ENCODE measurements around the gene CYP4A22. TPM values are rescaled to one million over a fixed set of nuclear protein-coding genes. Genes with fewer than 3 reads are reported as not detected.

CYP4A22 gene
- total and polyA plus RNA-seq, 9 of the 15 experiments (the other 6 are each of a cell fraction or from before 2014, with no cell fraction given) = 0.07 TPM; not detected in 8

GRCh38 chr1:47180603-47181094 is 43.4 kb downstream of the CYP4A22 start (continued):
- TF ChIP-seq BACH1 (tag; IDR thresholded peaks at IDR 0.05) (no peak; the same call in 1 of the 2 replicates), NONO (IDR thresholded peaks at IDR 0.05; ENCODE audit: low read depth in 2 of 2, low read length in 1 of 2) (no peak), ZNF395 (CRISPR knock-in tag; IDR thresholded peaks at IDR 0.05) (no peak), ZNF717 (CRISPR knock-in tag; IDR thresholded peaks at IDR 0.05) (no peak), FOXO4 (CRISPR knock-in tag; IDR thresholded peaks at IDR 0.05) (no peak), TCF7L2 (IDR thresholded peaks at IDR 0.05; ENCODE audit: low read depth, low read length) (no peak), KDM1A (IDR thresholded peaks at IDR 0.05) (peak in 1 of 2 experiments; percentile 6; a peak in 1 of 4 replicates), CBFB (CRISPR knock-in tag; IDR thresholded peaks at IDR 0.05) (no peak), TOE1 (IDR thresholded peaks at IDR 0.05; ENCODE audit: borderline replicate concordance) (no peak), TOE1 (CRISPR knock-in tag; IDR thresholded peaks at IDR 0.05; ENCODE audit: borderline replicate concordance, low read depth) (no peak), MCM2 (IDR thresholded peaks at IDR 0.05; ENCODE audit: low read depth) (no peak), LCOR (CRISPR knock-in tag; IDR thresholded peaks at IDR 0.05) (no peak), NFATC3 (IDR thresholded peaks at IDR 0.05) (no peak), ZFPM2 (CRISPR knock-in tag; IDR thresholded peaks at IDR 0.05) (no peak)
- TF ChIP-seq, protein P1, sequence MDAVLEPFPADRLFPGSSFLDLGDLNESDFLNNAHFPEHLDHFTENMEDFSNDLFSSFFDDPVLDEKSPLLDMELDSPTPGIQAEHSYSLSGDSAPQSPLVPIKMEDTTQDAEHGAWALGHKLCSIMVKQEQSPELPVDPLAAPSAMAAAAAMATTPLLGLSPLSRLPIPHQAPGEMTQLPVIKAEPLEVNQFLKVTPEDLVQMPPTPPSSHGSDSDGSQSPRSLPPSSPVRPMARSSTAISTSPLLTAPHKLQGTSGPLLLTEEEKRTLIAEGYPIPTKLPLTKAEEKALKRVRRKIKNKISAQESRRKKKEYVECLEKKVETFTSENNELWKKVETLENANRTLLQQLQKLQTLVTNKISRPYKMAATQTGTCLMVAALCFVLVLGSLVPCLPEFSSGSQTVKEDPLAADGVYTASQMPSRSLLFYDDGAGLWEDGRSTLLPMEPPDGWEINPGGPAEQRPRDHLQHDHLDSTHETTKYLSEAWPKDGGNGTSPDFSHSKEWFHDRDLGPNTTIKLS (IDR thresholded peaks at IDR 0.05; ENCODE audit: borderline replicate concordance, low read depth) = no peak; the same call in 1 of the 2 replicates
- TF ChIP-seq, protein P2, sequence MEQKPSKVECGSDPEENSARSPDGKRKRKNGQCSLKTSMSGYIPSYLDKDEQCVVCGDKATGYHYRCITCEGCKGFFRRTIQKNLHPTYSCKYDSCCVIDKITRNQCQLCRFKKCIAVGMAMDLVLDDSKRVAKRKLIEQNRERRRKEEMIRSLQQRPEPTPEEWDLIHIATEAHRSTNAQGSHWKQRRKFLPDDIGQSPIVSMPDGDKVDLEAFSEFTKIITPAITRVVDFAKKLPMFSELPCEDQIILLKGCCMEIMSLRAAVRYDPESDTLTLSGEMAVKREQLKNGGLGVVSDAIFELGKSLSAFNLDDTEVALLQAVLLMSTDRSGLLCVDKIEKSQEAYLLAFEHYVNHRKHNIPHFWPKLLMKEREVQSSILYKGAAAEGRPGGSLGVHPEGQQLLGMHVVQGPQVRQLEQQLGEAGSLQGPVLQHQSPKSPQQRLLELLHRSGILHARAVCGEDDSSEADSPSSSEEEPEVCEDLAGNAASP (IDR thresholded peaks at IDR 0.05) = no peak
- TF ChIP-seq, protein P3, sequence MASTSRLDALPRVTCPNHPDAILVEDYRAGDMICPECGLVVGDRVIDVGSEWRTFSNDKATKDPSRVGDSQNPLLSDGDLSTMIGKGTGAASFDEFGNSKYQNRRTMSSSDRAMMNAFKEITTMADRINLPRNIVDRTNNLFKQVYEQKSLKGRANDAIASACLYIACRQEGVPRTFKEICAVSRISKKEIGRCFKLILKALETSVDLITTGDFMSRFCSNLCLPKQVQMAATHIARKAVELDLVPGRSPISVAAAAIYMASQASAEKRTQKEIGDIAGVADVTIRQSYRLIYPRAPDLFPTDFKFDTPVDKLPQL (IDR thresholded peaks at IDR 0.05; ENCODE audit: extremely low read depth, insufficient read length) = no peak
- TF ChIP-seq, protein P4, sequence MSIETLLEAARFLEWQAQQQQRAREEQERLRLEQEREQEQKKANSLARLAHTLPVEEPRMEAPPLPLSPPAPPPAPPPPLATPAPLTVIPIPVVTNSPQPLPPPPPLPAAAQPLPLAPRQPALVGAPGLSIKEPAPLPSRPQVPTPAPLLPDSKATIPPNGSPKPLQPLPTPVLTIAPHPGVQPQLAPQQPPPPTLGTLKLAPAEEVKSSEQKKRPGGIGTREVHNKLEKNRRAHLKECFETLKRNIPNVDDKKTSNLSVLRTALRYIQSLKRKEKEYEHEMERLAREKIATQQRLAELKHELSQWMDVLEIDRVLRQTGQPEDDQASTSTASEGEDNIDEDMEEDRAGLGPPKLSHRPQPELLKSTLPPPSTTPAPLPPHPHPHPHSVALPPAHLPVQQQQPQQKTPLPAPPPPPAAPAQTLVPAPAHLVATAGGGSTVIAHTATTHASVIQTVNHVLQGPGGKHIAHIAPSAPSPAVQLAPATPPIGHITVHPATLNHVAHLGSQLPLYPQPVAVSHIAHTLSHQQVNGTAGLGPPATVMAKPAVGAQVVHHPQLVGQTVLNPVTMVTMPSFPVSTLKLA (conservative IDR thresholded peaks at IDR 0.05) = no peak

Measured in K562 (cell line).